ENCODE data around the gene FBXW12. TPM values are rescaled to one million over a fixed set of nuclear protein-coding genes. Genes with fewer than 3 reads are reported as not detected.

The FBXW12 gene
- total RNA-seq, 1 experiment from 2014 or later, result not detected

DNA sequence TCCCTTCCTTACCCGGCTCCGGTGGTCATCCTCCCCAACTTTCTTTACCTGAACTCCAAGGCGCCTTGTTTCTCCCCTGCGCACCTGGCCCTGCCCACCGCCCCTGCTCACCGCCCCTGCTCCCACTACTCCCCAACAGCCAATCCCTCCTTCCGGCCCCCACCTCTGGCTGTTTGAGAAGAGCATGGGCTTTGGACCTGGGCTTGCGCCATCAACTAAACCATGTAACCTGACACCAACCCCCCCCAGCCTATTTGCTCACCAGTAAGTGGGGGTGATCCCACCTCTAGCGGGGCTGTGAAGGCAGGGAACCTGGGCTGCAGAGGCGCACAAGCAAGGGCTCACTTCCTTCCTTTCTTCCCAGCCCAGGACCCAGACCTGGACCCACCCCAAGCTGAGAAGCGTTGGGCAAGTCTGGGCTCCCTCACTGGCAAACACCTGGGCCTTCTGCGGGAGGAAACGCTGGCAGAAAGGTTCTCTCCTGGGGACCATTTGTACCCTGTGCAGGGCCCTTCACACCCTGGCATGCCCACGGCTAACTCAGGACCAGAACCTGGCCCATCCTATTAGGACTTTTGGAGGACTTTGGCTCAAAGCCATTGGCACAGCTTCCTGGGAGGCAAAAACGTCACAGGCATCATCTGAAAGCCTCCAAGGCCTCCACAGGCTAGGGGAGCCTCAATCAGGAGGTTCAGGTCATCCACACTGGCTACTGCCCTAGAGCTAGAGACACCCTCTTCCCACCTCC is 58.1 kb downstream of the FBXW12 start, which contains the start of gene PLXNB1:
Gene PLXNB1, minus strand, starts transcription at position 127 of the 748 bp plus-strand sequence. CDS start 5,475 bp downstream, outside the sequence.
- DNase-seq (ENCODE audit: low read depth, low spot score) (no peak), ATAC-seq (peak; percentile 21)
- POLR2A ChIA-PET, result interaction anchor here (1.8 kb wide), 1 partner anchor 10 kb away, joined by 5 read pairs; the partner anchor contains the start of genes CCDC51 and TMA7
- BruUV-seq (replicated peaks), result no TSS peak
- TF ChIP-seq YY1 (IDR thresholded peaks at IDR 0.05; ENCODE audit: extremely low read depth, insufficient replicate concordance, low read depth, low read length) (no peak), EZH2 (IDR thresholded peaks at IDR 0.05) (no peak), FOSL1 (IDR thresholded peaks at IDR 0.05; ENCODE audit: low read depth) (no peak), TCF7L2 (IDR thresholded peaks at IDR 0.05; ENCODE audit: borderline replicate concordance, extremely low read depth, insufficient read depth, insufficient read length) (no peak), EZH2phosphoT487 (IDR thresholded peaks at IDR 0.05; ENCODE audit: borderline replicate concordance) (no peak), ZNF274 (IDR thresholded peaks at IDR 0.05; ENCODE audit: low read depth, low read length) (no peak), SP1 (IDR thresholded peaks at IDR 0.05; ENCODE audit: low read depth) (no peak), ZFX (IDR thresholded peaks at IDR 0.05) (no peak), EGR1 (IDR thresholded peaks at IDR 0.05; ENCODE audit: low read depth) (no peak), JUND (IDR thresholded peaks at IDR 0.05) (no peak), SRF (IDR thresholded peaks at IDR 0.05; ENCODE audit: low read depth) (no peak), POLR2AphosphoS5 (IDR thresholded peaks at IDR 0.05; ENCODE audit: low read depth, low read length) (no peak), POLR2A (IDR thresholded peaks at IDR 0.05; ENCODE audit: borderline replicate concordance, extremely low read depth, insufficient read depth, insufficient read length) (no peak), CBX3 (IDR thresholded peaks at IDR 0.05; ENCODE audit: low read depth) (no peak), ELF1 (IDR thresholded peaks at IDR 0.05; ENCODE audit: borderline replicate concordance, low read depth) (no peak), SIN3A (IDR thresholded peaks at IDR 0.05; ENCODE audit: low read depth) (no peak)
- TF ChIP-seq, protein P1, sequence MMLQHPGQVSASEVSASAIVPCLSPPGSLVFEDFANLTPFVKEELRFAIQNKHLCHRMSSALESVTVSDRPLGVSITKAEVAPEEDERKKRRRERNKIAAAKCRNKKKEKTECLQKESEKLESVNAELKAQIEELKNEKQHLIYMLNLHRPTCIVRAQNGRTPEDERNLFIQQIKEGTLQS (IDR thresholded peaks at IDR 0.05), result no peak
- TF ChIP-seq, protein P2, sequence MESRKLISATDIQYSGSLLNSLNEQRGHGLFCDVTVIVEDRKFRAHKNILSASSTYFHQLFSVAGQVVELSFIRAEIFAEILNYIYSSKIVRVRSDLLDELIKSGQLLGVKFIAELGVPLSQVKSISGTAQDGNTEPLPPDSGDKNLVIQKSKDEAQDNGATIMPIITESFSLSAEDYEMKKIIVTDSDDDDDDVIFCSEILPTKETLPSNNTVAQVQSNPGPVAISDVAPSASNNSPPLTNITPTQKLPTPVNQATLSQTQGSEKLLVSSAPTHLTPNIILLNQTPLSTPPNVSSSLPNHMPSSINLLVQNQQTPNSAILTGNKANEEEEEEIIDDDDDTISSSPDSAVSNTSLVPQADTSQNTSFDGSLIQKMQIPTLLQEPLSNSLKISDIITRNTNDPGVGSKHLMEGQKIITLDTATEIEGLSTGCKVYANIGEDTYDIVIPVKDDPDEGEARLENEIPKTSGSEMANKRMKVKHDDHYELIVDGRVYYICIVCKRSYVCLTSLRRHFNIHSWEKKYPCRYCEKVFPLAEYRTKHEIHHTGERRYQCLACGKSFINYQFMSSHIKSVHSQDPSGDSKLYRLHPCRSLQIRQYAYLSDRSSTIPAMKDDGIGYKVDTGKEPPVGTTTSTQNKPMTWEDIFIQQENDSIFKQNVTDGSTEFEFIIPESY (IDR thresholded peaks at IDR 0.05; ENCODE audit: extremely low read depth, insufficient replicate concordance, low read length), result no peak
- TF ChIP-seq, protein P3, sequence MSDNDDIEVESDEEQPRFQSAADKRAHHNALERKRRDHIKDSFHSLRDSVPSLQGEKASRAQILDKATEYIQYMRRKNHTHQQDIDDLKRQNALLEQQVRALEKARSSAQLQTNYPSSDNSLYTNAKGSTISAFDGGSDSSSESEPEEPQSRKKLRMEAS (IDR thresholded peaks at IDR 0.05), result no peak
- TF ChIP-seq, protein P4, sequence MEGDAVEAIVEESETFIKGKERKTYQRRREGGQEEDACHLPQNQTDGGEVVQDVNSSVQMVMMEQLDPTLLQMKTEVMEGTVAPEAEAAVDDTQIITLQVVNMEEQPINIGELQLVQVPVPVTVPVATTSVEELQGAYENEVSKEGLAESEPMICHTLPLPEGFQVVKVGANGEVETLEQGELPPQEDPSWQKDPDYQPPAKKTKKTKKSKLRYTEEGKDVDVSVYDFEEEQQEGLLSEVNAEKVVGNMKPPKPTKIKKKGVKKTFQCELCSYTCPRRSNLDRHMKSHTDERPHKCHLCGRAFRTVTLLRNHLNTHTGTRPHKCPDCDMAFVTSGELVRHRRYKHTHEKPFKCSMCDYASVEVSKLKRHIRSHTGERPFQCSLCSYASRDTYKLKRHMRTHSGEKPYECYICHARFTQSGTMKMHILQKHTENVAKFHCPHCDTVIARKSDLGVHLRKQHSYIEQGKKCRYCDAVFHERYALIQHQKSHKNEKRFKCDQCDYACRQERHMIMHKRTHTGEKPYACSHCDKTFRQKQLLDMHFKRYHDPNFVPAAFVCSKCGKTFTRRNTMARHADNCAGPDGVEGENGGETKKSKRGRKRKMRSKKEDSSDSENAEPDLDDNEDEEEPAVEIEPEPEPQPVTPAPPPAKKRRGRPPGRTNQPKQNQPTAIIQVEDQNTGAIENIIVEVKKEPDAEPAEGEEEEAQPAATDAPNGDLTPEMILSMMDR (IDR thresholded peaks at IDR 0.05 in 2 of 3, conservative IDR thresholded peaks at IDR 0.05 in 1 of 3; ENCODE audit: borderline replicate concordance in 1 of 3, insufficient read depth in 1 of 3, low read depth in 2 of 3, low read length in 2 of 3), result no peak
- H4K20me1 ChIP-seq (ENCODE audit: insufficient read depth), result no peaks in the 10 kb centered on the region
- H2AFZ ChIP-seq (ENCODE audit: low read depth, low read length, poor library complexity, severe bottlenecking), result peak within 1 kb of the TSS; percentile 85
- H3K9ac ChIP-seq (ENCODE audit: low read length), result peak within 1 kb of the TSS; percentile 77
- H3K4me3 ChIP-seq (replicated peaks in 1 of 2; ENCODE audit: low read depth in 1 of 2, low read length in 2 of 2), result peak within 1 kb of the TSS; percentile 58 to 70
- no peaks in the 10 kb centered on the region for H3K9me2 ChIP-seq (ENCODE audit: insufficient read depth)
- H3K4me2 ChIP-seq (ENCODE audit: low read length), result peak within 1 kb of the TSS; percentile 91
- intact Hi-C loops (cut with micrococcal nuclease), result no loop called here
- peaks cover 0 to 17% of the 10 kb centered on the region in 2 experiments; a peak in 1 of 4 replicates for H3K36me3 ChIP-seq (ENCODE audit: control insufficient read depth in 1 of 2, insufficient read depth in 2 of 2, low read length in 2 of 2)
- H3K27me3 ChIP-seq (ENCODE audit: insufficient read depth, low read length), result no peaks in the 10 kb centered on the region
- H3K9me3 ChIP-seq (ENCODE audit: control insufficient read depth in 1 of 2, insufficient read depth in 1 of 2, low read depth in 1 of 2, low read length in 2 of 2), result no peaks in the 10 kb centered on the region
- RAD21 ChIA-PET (ENCODE audit: low non-redundant PET in 1 of 2, low total read pairs in 2 of 2, uncharacterized antibody in 2 of 2, unreplicated experiment in 2 of 2), result no interaction called here
- H3K4me1 ChIP-seq (ENCODE audit: control insufficient read depth in 1 of 2, insufficient read depth in 2 of 2, low read length in 2 of 2), result peaks cover 51 to 66% of the 10 kb centered on the region in 2 experiments
- CTCF ChIA-PET, result interaction anchor here (2.7 to 3.3 kb wide), 2 partner anchors 10 to 29 kb away, joined by 8 to 15 read pairs; partner anchors contain the start of genes CCDC51 and TMA7
- H3K79me2 ChIP-seq (ENCODE audit: insufficient read depth, low read length), result peaks cover 9% of the 10 kb centered on the region; the same call in 1 of the 2 replicates
- H3K27ac ChIP-seq (ENCODE audit: low read depth, low read length), result peak within 1 kb of the TSS; percentile 81

All from HCT116 (cell line).